ENCODE measurements around the gene TNFRSF9.
"Not testable (repeated sequence)": the region's sequence is repeated elsewhere in the genome, so short reads cannot be mapped to it uniquely, and the experiment has no call there.

TNFRSF9 gene

DNA sequence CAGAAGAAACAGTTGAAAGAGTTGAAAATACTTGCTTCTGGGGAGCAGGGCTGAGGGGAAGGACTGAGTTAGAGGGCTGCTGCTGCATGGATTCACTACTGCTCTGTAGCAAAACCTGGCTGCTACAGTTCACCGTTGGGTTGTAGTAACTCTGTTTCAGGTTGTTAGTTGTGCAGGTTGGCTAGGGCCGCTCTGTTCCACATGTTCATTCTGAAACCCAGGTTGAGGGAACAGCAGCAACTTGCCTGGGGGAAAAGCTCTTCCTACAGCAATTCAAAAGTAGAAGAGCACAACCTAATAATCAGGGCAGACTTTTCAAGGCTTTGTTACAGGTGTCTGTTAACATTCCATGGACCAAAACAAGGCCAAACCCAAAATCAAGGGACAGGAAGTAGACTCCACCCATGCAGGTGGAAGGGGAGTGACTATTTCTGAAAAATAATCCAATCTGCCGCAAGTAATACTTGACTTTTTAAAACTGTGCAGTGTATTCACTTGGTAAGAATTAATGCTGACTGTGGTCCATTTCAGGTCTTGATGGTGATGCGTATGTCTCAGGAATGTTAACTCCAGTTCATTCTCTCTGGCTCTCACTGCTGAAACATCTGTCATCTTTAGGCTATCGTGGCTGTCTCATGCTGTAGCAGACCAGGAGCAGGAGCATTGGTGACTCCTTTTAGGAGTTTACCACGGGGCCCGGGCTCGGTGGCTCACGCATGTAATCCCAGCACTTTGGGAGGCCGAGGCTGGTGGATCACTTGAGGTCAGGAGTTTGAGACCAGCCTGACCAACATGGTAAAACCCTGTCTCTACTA, 15.8 kb upstream of the TNFRSF9 start:
- no peak overlapping the region for H3K9ac ChIP-seq (ENCODE audit: low read depth, low read length)
- H3K4me1 ChIP-seq (ENCODE audit: control insufficient read depth, insufficient read depth, low read length) = no peaks in the 10 kb centered on the region
- no peak overlapping the region for H3K4me3 ChIP-seq (ENCODE audit: low read depth, low read length)
- no peaks in the 10 kb centered on the region for H3K27me3 ChIP-seq (ENCODE audit: control insufficient read depth, insufficient read depth, low read length)
- no peaks in the 10 kb centered on the region for H3K36me3 ChIP-seq (ENCODE audit: control insufficient read depth, insufficient read depth, low read length)
- H3K9me3 ChIP-seq (ENCODE audit: control insufficient read depth, insufficient read depth, low read length) = no peaks in the 10 kb centered on the region

DNA sequence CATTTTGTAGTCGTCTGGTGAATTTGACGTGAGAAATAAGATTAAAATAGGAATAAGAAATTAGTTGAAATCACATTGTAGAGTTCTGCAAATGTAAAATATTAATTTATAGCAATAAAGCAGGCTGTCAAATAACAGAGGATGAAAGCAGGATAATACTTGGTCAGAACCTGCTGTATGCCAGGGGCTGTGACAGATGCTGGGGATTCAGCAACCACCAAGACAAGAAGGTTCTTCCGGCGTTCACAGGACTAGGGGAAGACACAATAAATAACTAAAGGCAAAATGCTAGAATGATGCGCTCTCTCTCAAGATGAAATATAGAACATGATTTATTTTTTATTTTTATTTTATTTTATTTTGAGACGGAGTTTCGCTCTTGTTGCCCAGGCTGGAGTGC, 14.0 kb upstream of the TNFRSF9 start:
- no peak overlapping the region for H3K9ac ChIP-seq (ENCODE audit: low read depth, low read length)

DNA sequence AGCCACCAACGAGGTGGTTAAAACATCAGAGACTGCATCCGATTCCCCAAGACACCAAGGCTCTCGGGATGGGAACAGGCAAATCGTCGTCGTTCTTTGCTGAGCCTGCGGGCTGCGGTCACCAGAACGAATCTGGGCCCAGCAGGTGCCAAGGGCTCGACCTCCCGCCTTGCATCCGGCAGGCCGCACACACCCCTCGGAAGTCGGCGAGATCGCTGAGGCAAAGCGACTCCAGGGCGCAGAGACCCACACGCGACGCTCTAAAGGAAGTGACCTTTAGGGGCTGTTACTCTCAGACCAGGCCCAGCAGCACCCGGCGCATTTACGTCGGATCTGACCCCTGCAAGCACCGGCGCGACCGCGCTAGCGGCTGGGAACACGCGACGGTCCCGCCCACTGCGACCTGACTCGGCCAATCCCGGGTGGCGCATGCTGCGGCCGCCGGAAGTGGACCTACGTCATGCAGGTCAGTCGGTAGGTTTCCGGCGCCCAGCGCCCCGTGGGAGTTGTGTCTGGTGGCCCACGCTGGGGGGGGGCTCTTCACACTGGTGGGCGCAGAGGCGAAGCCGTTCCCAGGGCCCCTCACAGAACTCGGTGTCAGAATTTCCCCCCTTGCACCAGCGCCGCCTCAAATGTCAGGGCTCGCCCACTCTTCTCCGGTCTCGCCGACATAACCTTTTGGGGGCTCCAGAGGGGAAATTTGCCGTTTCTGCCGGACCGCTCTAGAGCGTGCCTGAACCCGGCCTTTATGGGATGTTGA, 13.4 kb upstream of the TNFRSF9 start:
- Histone ChIP-seq H3K4me3 (ENCODE audit: low read depth, low read length) (peak overlapping the region; percentile 85), H3K27me3 (ENCODE audit: control insufficient read depth, insufficient read depth, low read length) (no peaks in the 10 kb centered on the region), H3K9me3 (ENCODE audit: control insufficient read depth, insufficient read depth, low read length) (no peaks in the 10 kb centered on the region), H3K4me1 (ENCODE audit: control insufficient read depth, insufficient read depth, low read length) (no peaks in the 10 kb centered on the region), H3K9ac (ENCODE audit: low read depth, low read length) (peak overlapping the region; percentile 73), H3K36me3 (ENCODE audit: control insufficient read depth, insufficient read depth, low read length) (no peaks in the 10 kb centered on the region)

More for the DNA sequence above, 14.0 kb upstream of the TNFRSF9 start:
- Histone ChIP-seq H3K4me1 (ENCODE audit: control insufficient read depth, insufficient read depth, low read length) (no peaks in the 10 kb centered on the region), H3K4me3 (ENCODE audit: low read depth, low read length) (peak overlapping the region; percentile 85), H3K36me3 (ENCODE audit: control insufficient read depth, insufficient read depth, low read length) (no peaks in the 10 kb centered on the region), H3K27me3 (ENCODE audit: control insufficient read depth, insufficient read depth, low read length) (no peaks in the 10 kb centered on the region), H3K9me3 (ENCODE audit: control insufficient read depth, insufficient read depth, low read length) (no peaks in the 10 kb centered on the region)

DNA sequence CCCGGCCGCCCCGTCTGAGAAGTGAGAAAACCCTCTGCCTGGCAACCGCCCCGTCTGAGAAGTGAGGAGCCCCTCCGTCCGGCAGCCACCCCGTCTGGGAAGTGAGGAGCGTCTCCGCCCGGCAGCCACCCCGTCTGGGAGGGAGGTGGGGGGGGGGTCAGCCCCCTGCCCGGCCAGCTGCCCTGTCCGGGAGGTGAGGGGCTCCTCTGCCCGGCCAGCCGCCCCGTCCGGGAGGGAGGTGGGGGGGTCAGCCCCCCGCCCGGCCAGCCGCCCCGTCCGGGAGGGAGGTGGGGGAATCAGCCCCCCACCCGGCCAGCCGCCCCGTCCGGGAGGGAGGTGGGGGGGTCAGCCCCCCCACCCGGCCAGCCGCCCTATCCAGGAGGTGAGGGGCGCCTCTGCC, 12.2 kb upstream of the TNFRSF9 start:
- H3K4me3 ChIP-seq (ENCODE audit: low read depth, low read length); H3K27me3 ChIP-seq (ENCODE audit: control insufficient read depth, insufficient read depth, low read length): not testable (repeated sequence)

DNA sequence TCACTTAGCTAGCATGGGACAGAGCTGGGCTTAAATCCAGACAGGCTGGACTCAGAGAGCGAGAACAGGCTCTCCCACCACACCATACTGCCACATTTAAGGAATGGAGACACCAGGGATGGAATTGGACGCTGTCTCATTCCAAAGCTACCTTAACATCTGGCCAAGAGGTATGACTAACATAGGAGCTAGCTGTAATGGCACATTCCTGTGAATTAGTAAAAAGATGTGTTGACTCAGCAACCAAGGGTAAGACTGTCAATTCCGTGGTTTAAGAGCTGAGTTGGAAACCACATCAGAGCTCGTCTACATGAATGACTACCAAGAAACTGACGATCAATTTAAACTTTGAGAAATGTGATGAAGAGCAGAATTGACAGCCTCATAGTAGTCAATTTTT, 8.3 kb upstream of the TNFRSF9 start:
- Histone ChIP-seq H3K9ac (ENCODE audit: low read depth, low read length) (no peak overlapping the region), H3K9me3 (ENCODE audit: control insufficient read depth, insufficient read depth, low read length) (no peaks in the 10 kb centered on the region), H3K36me3 (ENCODE audit: control insufficient read depth, insufficient read depth, low read length) (no peaks in the 10 kb centered on the region), H3K4me3 (ENCODE audit: low read depth, low read length) (no peak overlapping the region), H3K4me1 (ENCODE audit: control insufficient read depth, insufficient read depth, low read length) (no peaks in the 10 kb centered on the region), H3K27me3 (ENCODE audit: control insufficient read depth, insufficient read depth, low read length) (peaks cover 2% of the 10 kb centered on the region)

More for the DNA sequence above, 12.2 kb upstream of the TNFRSF9 start:
- not testable (repeated sequence) for H3K9ac ChIP-seq (ENCODE audit: low read depth, low read length); H3K9me3 ChIP-seq (ENCODE audit: control insufficient read depth, insufficient read depth, low read length); H3K36me3 ChIP-seq (ENCODE audit: control insufficient read depth, insufficient read depth, low read length); H3K4me1 ChIP-seq (ENCODE audit: control insufficient read depth, insufficient read depth, low read length)

DNA sequence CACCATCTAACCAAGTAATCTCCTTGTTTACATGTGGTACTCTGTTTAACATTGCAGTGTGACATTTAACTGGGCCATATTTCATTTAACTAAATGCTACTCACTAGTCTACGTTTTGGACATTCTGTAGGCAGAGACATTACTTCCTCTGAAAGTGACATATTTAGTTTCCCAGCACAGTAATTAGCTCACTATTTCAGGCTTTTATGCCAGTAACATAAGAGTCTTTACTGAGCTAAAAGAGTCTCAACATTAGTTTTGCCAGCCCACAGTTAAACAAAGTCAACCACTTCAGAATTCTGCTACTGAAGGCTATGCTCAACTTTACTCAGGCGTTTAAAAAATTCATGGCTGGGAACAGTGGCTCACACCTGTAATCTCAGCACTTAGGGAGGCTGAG, 2.6 kb upstream of the TNFRSF9 start:
- peaks cover 53% of the 10 kb centered on the region for H3K27me3 ChIP-seq (ENCODE audit: control insufficient read depth, insufficient read depth, low read length)
- no peaks in the 10 kb centered on the region for H3K36me3 ChIP-seq (ENCODE audit: control insufficient read depth, insufficient read depth, low read length)
- no peak overlapping the region for H3K9ac ChIP-seq (ENCODE audit: low read depth, low read length)
- no peaks in the 10 kb centered on the region for H3K9me3 ChIP-seq (ENCODE audit: control insufficient read depth, insufficient read depth, low read length)
- no peaks in the 10 kb centered on the region for H3K4me1 ChIP-seq (ENCODE audit: control insufficient read depth, insufficient read depth, low read length)
- H3K4me3 ChIP-seq (ENCODE audit: low read depth, low read length) = no peak overlapping the region

DNA sequence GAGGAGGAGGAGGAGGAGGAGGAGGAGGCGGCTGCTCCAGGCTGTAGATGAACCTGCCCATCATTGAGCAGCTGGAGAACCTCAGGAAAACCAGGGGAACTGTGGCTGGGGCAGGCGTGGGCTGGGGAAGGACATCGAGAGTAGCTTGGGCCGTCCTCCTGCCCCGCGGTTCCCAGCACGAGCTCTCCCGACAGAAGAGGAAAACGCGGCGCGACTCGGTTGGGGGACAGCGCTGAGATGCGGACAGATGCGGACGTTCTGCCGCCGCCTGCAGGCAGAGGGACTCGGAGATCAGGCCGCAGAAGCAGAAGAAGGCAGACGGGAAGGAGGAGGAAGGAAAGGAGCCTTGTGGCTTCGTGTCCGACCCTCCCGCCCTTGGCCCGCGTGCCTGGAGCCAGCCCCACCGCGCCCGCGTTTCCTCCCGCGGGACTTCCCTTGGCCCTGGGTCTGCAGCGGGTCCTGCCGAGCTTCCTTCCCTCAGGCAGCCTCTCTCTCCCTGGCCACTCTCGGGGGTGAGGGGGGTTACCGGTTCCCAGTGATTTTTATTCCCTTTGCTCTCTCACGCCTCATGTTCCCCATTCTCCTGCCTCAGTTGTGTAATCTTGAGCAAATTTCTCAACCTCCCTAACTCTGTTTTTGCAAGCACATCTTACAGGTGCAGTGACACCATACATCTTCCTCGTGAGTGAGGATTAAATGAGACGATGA, 1.7 kb upstream of the TNFRSF9 start:
- H3K36me3 ChIP-seq (ENCODE audit: control insufficient read depth, insufficient read depth, low read length) = no peaks in the 10 kb centered on the region
- H3K9ac ChIP-seq (ENCODE audit: low read depth, low read length) = no peak overlapping the region
- H3K4me3 ChIP-seq (ENCODE audit: low read depth, low read length) = peak overlapping the region; percentile 33
- H3K9me3 ChIP-seq (ENCODE audit: control insufficient read depth, insufficient read depth, low read length) = no peaks in the 10 kb centered on the region
- H3K27me3 ChIP-seq (ENCODE audit: control insufficient read depth, insufficient read depth, low read length) = peaks cover 53% of the 10 kb centered on the region
- no peaks in the 10 kb centered on the region for H3K4me1 ChIP-seq (ENCODE audit: control insufficient read depth, insufficient read depth, low read length)

DNA sequence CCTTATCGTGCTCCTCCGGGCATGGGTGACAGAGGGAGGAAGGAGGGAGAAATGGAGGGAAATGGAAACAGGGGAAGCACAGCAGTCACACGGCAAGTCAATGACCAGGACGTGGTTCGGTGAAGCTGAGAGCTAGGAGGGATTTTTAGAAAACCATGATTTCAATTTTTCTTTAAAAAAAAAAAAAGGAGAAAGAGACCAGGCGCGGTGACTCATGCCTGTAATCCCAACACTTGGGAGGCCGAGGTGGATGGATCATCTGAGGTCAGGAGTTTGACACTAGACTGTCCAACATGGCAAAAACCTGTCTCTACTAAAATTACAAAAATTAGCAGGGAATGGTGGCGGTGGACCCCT, 776 bp upstream of the TNFRSF9 start:
- no peak overlapping the region for H3K4me3 ChIP-seq (ENCODE audit: low read depth, low read length)
- no peak overlapping the region for H3K9ac ChIP-seq (ENCODE audit: low read depth, low read length)
- H3K4me1 ChIP-seq (ENCODE audit: control insufficient read depth, insufficient read depth, low read length) = no peaks in the 10 kb centered on the region
- no peaks in the 10 kb centered on the region for H3K36me3 ChIP-seq (ENCODE audit: control insufficient read depth, insufficient read depth, low read length)
- H3K9me3 ChIP-seq (ENCODE audit: control insufficient read depth, insufficient read depth, low read length) = no peaks in the 10 kb centered on the region
- peaks cover 53% of the 10 kb centered on the region for H3K27me3 ChIP-seq (ENCODE audit: control insufficient read depth, insufficient read depth, low read length)

DNA sequence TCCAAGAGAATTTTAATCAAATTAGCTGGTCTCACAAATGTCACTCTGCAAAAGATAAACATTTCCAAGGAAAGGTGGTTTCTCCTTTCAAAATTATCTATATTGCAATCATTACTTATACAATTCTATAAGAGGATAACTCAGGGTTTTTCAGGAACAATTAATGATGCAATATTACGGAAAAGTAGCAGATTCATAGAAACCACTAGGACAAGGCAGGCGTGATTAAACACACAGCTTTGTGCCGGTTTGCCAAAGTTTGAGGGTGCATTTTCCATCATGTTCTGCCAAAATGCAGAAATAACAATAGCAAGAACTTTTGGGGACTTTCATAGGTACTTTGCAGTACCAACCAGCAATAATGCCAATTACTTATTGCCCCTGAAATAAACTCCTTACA, 605 bp downstream of the TNFRSF9 start:
- Histone ChIP-seq H3K4me1 (ENCODE audit: control insufficient read depth, insufficient read depth, low read length) (no peaks in the 10 kb centered on the region), H3K9ac (ENCODE audit: low read depth, low read length) (no peak overlapping the region), H3K36me3 (ENCODE audit: control insufficient read depth, insufficient read depth, low read length) (no peaks in the 10 kb centered on the region), H3K4me3 (ENCODE audit: low read depth, low read length) (no peak overlapping the region), H3K9me3 (ENCODE audit: control insufficient read depth, insufficient read depth, low read length) (no peaks in the 10 kb centered on the region), H3K27me3 (ENCODE audit: control insufficient read depth, insufficient read depth, low read length) (peaks cover 53% of the 10 kb centered on the region)

DNA sequence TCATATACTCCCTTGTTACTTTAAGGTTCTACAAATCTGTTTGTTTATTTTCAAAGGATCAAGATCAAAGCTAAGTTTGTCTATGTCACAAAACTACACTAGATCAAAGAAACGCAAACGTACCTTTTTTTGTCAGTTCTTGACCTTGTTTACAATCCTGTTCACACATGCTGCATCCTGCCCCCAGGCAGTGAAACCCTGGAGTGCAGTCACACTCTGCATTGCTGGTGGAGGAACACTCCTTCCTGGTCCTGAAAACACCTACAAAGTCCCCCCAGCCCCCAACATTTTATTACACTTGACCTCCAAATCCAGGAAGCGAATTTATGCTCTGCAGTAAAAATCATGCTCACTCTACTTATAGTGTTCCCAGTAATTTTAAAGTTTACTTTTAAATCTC, 2.6 kb downstream of the TNFRSF9 start:
- H3K9ac ChIP-seq (ENCODE audit: low read depth, low read length) = no peak overlapping the region
- peaks cover 42% of the 10 kb centered on the region for H3K27me3 ChIP-seq (ENCODE audit: control insufficient read depth, insufficient read depth, low read length)
- H3K4me3 ChIP-seq (ENCODE audit: low read depth, low read length) = no peak overlapping the region

DNA sequence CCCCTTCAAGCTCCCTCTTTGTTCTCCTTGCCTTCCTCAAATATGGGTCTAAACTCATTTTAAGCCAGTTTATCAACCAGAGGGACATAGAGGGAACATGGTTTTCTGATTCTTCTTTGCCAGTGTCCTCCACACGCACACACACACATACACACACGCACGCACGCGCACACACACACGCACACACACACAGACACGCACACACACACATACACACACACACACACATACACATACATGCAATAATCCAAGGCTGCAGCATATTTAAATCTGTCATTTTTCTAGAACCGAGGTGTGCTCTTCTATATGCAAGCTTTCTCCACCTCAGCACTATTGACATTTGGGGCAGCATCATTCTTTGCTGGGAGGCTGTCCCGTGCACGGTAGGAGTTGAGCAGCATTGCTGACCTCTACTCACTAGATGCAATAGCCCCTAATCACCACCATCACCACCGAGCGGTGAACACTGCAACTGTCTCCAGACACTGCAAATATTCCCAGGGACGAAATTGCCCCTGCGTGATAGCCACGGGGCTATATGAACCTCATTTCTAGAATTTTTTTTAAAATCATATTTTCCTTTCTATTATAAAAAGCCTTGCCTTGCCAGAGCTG, 8.0 kb downstream of the TNFRSF9 start:
- Histone ChIP-seq H3K4me3 (ENCODE audit: low read depth, low read length) (no peak overlapping the region), H3K9me3 (ENCODE audit: control insufficient read depth, insufficient read depth, low read length) (no peaks in the 10 kb centered on the region), H3K9ac (ENCODE audit: low read depth, low read length) (no peak overlapping the region), H3K4me1 (ENCODE audit: control insufficient read depth, insufficient read depth, low read length) (no peaks in the 10 kb centered on the region), H3K36me3 (ENCODE audit: control insufficient read depth, insufficient read depth, low read length) (no peaks in the 10 kb centered on the region), H3K27me3 (ENCODE audit: control insufficient read depth, insufficient read depth, low read length) (no peaks in the 10 kb centered on the region)

More for the DNA sequence above, 2.6 kb downstream of the TNFRSF9 start:
- H3K4me1 ChIP-seq (ENCODE audit: control insufficient read depth, insufficient read depth, low read length) = no peaks in the 10 kb centered on the region
- H3K9me3 ChIP-seq (ENCODE audit: control insufficient read depth, insufficient read depth, low read length) = no peaks in the 10 kb centered on the region
- no peaks in the 10 kb centered on the region for H3K36me3 ChIP-seq (ENCODE audit: control insufficient read depth, insufficient read depth, low read length)
